CD4-positive, alpha-beta T cell (primary cell): ENCODE data around the gene TM4SF18. TPM values are rescaled to one million over a fixed set of nuclear protein-coding genes. Genes with fewer than 3 reads are reported as not detected.

Source experiments
- ATAC-seq: fragments of 200-7000 bp; cut with Tn5 transposase; one replicate; pipeline ENCODE4 v1.10.0; 2022; ENCODE audit warnings: mild to moderate bottlenecking; ENCODE audit not compliant: poor library complexity
- CTCF ChIA-PET: fragments of 350-600 bp; sonication (Branson Sonifier 250); formaldehyde crosslinking; loops from one replicate; lab custom pipeline; 2021; ENCODE audit warnings: antibody characterized with exemption, inconsistent platforms; lab: Charles Lee
- POLR2A ChIA-PET: fragments of 350-600 bp; sonication (Branson Sonifier 250); formaldehyde crosslinking; loops from one replicate; lab custom pipeline; 2021; ENCODE audit warnings: antibody characterized with exemption, inconsistent platforms; lab: Charles Lee
- DNase-seq, 14 experiments: peaks; one replicate each; pipeline ENCODE4 v3.0.0-alpha.2; 2013 to 2020; ENCODE audit warnings: mixed read lengths in 2 of 14
- H3K27ac ChIP-seq, 2 donors: one replicate each; pipeline versions ENCODE4 v1.5.1 to v1.7.0; 2013; ENCODE audit warnings: low read length in 2 of 2, low read depth in 1 of 2, mild to moderate bottlenecking in 1 of 2
- H3K27me3 ChIP-seq, 2 experiments: 1 replicate in 1 of 2; 2 replicates in 1 of 2; pipeline versions ENCODE4 v1.6.1 to v1.7.0; 2013; ENCODE audit warnings: low read length in 2 of 2, control low read depth in 1 of 2, mild to moderate bottlenecking in 1 of 2, moderate library complexity in 1 of 2; ENCODE audit not compliant: insufficient read depth in 2 of 2, control insufficient read depth in 1 of 2
- H3K36me3 ChIP-seq: one replicate; pipeline ENCODE4 v1.6.1; 2013; ENCODE audit warnings: low read length, control low read depth; ENCODE audit not compliant: insufficient read depth
- H3K4me1 ChIP-seq: one replicate; pipeline ENCODE4 v1.6.1; 2013; ENCODE audit warnings: low read length, control low read depth; ENCODE audit not compliant: insufficient read depth
- H3K4me3 ChIP-seq: one replicate; pipeline ENCODE4 v1.5.1; 2013; ENCODE audit warnings: mild to moderate bottlenecking, low read length, moderate library complexity
- H3K9me3 ChIP-seq, 2 experiments: 1 replicate in 1 of 2; 2 replicates in 1 of 2; pipeline versions ENCODE4 v1.6.1 to v1.7.0; 2013; ENCODE audit warnings: low read length in 2 of 2, mild to moderate bottlenecking in 2 of 2, control low read depth in 1 of 2, moderate library complexity in 1 of 2; ENCODE audit not compliant: control insufficient read depth in 1 of 2, insufficient read depth in 1 of 2
- H3K27ac Mint-ChIP-seq: one replicate; pipeline ENCODE4 v1.8.0; 2020; ENCODE audit warnings: mixed read lengths
- H3K27me3 Mint-ChIP-seq: one replicate; pipeline ENCODE4 v1.8.0; 2021; ENCODE audit warnings: mixed read lengths
- H3K36me3 Mint-ChIP-seq: one replicate; pipeline ENCODE4 v1.8.0; 2021; ENCODE audit warnings: low read depth, mixed read lengths
- H3K4me1 Mint-ChIP-seq: one replicate; pipeline ENCODE4 v1.8.0; 2021; ENCODE audit warnings: low read depth, mixed read lengths
- H3K4me3 Mint-ChIP-seq: one replicate; pipeline ENCODE4 v1.8.0; 2020; ENCODE audit warnings: mild to moderate bottlenecking, mixed read lengths
- H3K9me3 Mint-ChIP-seq: one replicate; pipeline ENCODE4 v1.8.0; 2020; ENCODE audit warnings: mixed read lengths
- intact Hi-C, 2 experiments: fragments of 100-400 bp; cut with DNase I in 1 of 2; cut with micrococcal nuclease in 1 of 2; formaldehyde crosslinking; loops; one replicate each; pipeline versions ENCODE4 v1.15.1 to v1.9.0; 2023 to 2025; cut with DNase I, micrococcal nuclease
- total RNA-seq, 174 experiments: library from RNA in 2 of 174; stranded (reverse) in 2 of 174; gene quantifications; one replicate each; pipeline ENCODE4 v1.2.3 and lab custom pipeline; 2021 to 2026
- TF ChIP-seq, protein P1 (sequence below): fragments of 200-600 bp; IDR thresholded peaks from one replicate; pipeline ENCODE4 v1.8.0; 2022; ENCODE audit warnings: antibody characterized with exemption, mild to moderate bottlenecking

The TM4SF18 gene
- total RNA-seq, 2 experiments from 2014 or later, result not detected

DNA sequence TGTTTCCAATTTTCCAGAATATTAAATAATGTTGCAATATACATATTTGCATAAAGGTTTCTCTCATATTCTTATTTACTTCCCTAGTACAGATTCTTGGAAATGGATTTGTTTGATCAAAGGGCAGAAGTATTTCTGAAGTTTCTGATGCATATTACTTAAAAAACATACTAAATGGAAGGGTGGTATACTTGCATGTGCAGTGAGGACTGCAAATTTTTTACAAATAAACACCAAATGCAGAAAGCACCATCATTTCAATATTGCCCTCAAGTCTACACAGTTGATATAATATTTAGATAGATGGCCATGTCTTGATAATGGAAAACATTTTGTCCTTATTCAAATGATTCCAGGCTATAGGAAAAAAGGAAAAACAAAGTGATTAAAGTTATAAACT lies 12.3 kb downstream of the TM4SF18 start:
- no peaks in the 10 kb centered on the region for H3K36me3 Mint-ChIP-seq
- no peak for DNase-seq
- CTCF ChIA-PET, result no interaction called here
- H3K9me3 Mint-ChIP-seq, result no peaks in the 10 kb centered on the region
- Histone ChIP-seq H3K27me3 (peaks cover 0 to 2% of the 10 kb centered on the region in 2 experiments), H3K4me1 (no peaks in the 10 kb centered on the region), H3K36me3 (no peaks in the 10 kb centered on the region), H3K9me3 (no peaks in the 10 kb centered on the region), H3K4me3 (no peak overlapping the region), H3K27ac (no peak overlapping the region)
- no peaks in the 10 kb centered on the region for H3K4me1 Mint-ChIP-seq
- H3K4me3 Mint-ChIP-seq, result no peak overlapping the region
- H3K27me3 Mint-ChIP-seq, result peaks cover 7% of the 10 kb centered on the region
- intact Hi-C loops, result no loop called here
- TF ChIP-seq, protein P1, sequence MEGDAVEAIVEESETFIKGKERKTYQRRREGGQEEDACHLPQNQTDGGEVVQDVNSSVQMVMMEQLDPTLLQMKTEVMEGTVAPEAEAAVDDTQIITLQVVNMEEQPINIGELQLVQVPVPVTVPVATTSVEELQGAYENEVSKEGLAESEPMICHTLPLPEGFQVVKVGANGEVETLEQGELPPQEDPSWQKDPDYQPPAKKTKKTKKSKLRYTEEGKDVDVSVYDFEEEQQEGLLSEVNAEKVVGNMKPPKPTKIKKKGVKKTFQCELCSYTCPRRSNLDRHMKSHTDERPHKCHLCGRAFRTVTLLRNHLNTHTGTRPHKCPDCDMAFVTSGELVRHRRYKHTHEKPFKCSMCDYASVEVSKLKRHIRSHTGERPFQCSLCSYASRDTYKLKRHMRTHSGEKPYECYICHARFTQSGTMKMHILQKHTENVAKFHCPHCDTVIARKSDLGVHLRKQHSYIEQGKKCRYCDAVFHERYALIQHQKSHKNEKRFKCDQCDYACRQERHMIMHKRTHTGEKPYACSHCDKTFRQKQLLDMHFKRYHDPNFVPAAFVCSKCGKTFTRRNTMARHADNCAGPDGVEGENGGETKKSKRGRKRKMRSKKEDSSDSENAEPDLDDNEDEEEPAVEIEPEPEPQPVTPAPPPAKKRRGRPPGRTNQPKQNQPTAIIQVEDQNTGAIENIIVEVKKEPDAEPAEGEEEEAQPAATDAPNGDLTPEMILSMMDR, result no peak
- H3K27ac Mint-ChIP-seq, result no peak overlapping the region
- POLR2A ChIA-PET, result no interaction called here
- no peak for ATAC-seq

DNA sequence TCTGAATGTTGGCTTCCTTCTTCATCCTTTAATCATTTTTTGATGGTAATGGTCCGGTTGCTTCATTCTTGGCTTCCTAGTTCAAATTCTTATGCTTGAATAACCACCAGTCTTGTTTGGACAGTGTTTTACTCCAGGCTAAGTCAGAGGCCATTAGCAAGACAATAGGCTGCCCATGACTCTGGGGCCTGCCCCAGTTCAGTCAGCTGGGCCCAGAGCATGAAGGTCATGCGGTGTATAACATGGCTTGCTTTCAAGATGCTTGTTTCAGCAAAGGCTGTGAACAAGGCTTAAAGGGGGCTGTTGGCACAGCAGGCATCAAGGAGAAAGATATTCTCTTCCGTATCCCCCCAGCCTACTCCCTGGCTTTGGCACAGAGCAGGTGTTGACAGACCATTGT lies 13.7 kb downstream of the TM4SF18 start:
- peaks cover 6% of the 10 kb centered on the region for H3K27me3 Mint-ChIP-seq
- ChIA-PET CTCF (no interaction called here), POLR2A (no interaction called here)

DNA sequence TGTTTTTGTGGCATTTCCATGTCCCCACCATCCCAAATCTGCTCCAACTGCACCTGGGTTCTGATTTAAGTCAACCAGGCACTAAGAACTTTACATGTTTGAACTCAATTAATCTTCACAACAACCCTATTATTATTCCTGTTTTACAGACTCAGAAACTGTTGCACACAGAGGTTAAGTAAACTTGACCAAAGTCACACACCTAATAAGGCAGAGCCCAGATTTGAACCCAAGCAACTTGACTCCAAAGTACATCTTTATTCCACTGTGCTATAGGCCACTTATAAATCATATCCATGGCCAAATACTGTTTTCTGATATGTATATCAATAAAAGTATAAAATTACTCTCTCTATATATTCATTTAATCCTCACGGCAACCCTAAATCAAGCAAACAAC lies 16.4 kb downstream of the TM4SF18 start:
- no peaks in the 10 kb centered on the region for H3K4me1 Mint-ChIP-seq
- no peaks in the 10 kb centered on the region for H3K9me3 Mint-ChIP-seq
- Histone ChIP-seq H3K9me3 (no peaks in the 10 kb centered on the region), H3K27ac (no peak overlapping the region), H3K4me1 (no peaks in the 10 kb centered on the region), H3K36me3 (no peaks in the 10 kb centered on the region), H3K27me3 (no peaks in the 10 kb centered on the region), H3K4me3 (no peak overlapping the region)
- H3K27me3 Mint-ChIP-seq, result peaks cover 18% of the 10 kb centered on the region
- ChIA-PET CTCF (no interaction called here), POLR2A (no interaction called here)
- ATAC-seq (no peak), DNase-seq (no peak)
- TF ChIP-seq, protein P1, result no peak
- H3K36me3 Mint-ChIP-seq, result no peaks in the 10 kb centered on the region
- intact Hi-C loops, result no loop called here
- no peak overlapping the region for H3K27ac Mint-ChIP-seq
- no peak overlapping the region for H3K4me3 Mint-ChIP-seq

More for the DNA sequence above, 13.7 kb downstream of the TM4SF18 start:
- no peaks in the 10 kb centered on the region for H3K36me3 ChIP-seq
- intact Hi-C loops, result no loop called here
- H3K4me1 ChIP-seq, result no peaks in the 10 kb centered on the region
- no peaks in the 10 kb centered on the region for H3K9me3 ChIP-seq
- Mint-ChIP-seq H3K4me3 (no peak overlapping the region), H3K27ac (no peak overlapping the region), H3K36me3 (no peaks in the 10 kb centered on the region), H3K4me1 (no peaks in the 10 kb centered on the region), H3K9me3 (no peaks in the 10 kb centered on the region)
- no peak overlapping the region for H3K27ac ChIP-seq
- ATAC-seq, result no peak
- peaks cover 0 to 2% of the 10 kb centered on the region in 2 experiments for H3K27me3 ChIP-seq
- no peak for DNase-seq
- TF ChIP-seq, protein P1, result no peak
- H3K4me3 ChIP-seq, result no peak overlapping the region
